HG03066 (cell line): Measurements from ENCODE around the gene FOXP1.

Experiments used
- ATAC-seq: cut with Tn5 transposase; IDR thresholded peaks from one replicate; pipeline ENCODE4 v1.9.1; 2021; ENCODE audit warnings: low read depth; ENCODE audit not compliant: unreplicated experiment

Gene FOXP1

GRCh38 chr3:70919661-70920060, 663.9 kb downstream of the FOXP1 start:
- ATAC-seq = no peak

- no peak for ATAC-seq
Observed at GRCh38 chr3:70919091-70919490, 664.4 kb downstream of the FOXP1 start.

GRCh38 chr3:70916375-70917055, 667.0 kb downstream of the FOXP1 start:
- ATAC-seq = no peak

- ATAC-seq = no peak
Observed at GRCh38 chr3:70914862-70915261, 668.7 kb downstream of the FOXP1 start.

DNA sequence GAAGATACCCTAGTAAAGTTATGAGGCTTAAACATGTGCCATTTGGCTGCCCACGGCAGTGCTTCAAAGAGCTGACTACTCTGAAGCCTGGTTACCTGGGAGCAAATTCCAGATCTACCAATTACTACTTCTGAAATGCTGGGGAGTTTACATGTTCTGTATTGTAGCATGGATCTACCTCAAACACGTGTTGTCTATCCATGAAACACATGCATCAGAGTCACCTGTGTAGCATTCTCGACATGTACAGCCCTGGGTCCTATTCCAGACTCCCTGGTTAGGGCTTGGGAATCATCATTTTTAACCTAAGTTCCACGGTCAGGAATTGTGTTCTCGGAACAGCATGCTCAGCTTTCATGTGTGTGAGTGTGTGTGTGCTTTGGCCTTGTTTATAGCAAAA, 671.8 kb downstream of the FOXP1 start:
- ATAC-seq = no peak

DNA sequence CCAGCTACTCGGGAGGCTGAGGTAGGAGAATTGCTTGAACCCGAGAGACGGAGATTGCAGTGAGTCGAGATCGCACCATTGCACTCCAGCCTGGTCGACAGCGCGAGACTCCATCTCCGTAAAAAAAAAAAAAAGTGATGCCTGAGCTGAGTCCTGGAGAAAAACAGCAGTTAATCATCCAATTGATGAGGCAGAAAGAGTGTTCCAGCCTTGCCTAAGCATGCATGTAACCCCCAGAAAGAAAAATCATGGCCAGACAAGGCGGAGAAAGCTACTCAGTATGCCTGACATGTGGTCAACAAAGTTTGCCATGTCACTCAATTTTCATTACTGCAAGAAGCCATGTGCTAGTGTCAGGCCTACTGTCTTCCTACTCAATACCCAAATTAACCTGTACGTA, 678.0 kb downstream of the FOXP1 start:
- ATAC-seq = no peak
